ENCODE results near the gene PCBP3.
"Not testable (repeated sequence)": the region's sequence is repeated elsewhere in the genome, so short reads cannot be mapped to it uniquely, and the experiment has no call there.

Gene PCBP3

GRCh38 chr21:45893740-45894449 lies 250.4 kb downstream of the PCBP3 start:
- no peak for DNase-seq (ENCODE audit: extremely low read depth, low read depth)
- no peak overlapping the region for H3K4me3 ChIP-seq (replicated peaks; ENCODE audit: low read depth, low read length)
- TF ChIP-seq CTCF (IDR thresholded peaks at IDR 0.05; ENCODE audit: low read depth, low read length, missing control alignments), result no peak

- DNase-seq (ENCODE audit: extremely low read depth, low read depth), result peak; percentile 22
- no peak for TF ChIP-seq CTCF (IDR thresholded peaks at IDR 0.05; ENCODE audit: low read depth, low read length, missing control alignments)
- H3K4me3 ChIP-seq (replicated peaks; ENCODE audit: low read depth, low read length), result no peak overlapping the region
Measured at GRCh38 chr21:45894450-45894825, 250.9 kb downstream of the PCBP3 start.

GRCh38 chr21:45894906-45895777 lies 251.6 kb downstream of the PCBP3 start:
- no peak overlapping the region for H3K4me3 ChIP-seq (replicated peaks; ENCODE audit: low read depth, low read length)
- TF ChIP-seq CTCF (IDR thresholded peaks at IDR 0.05; ENCODE audit: low read depth, low read length, missing control alignments), result no peak
- no peak for DNase-seq (ENCODE audit: extremely low read depth, low read depth)

- no peak for TF ChIP-seq CTCF (IDR thresholded peaks at IDR 0.05; ENCODE audit: low read depth, low read length, missing control alignments)
- DNase-seq (ENCODE audit: extremely low read depth, low read depth), result no peak
- no peak overlapping the region for H3K4me3 ChIP-seq (replicated peaks; ENCODE audit: low read depth, low read length)
Measured at GRCh38 chr21:45895778-45896370, 252.3 kb downstream of the PCBP3 start.

- not testable (repeated sequence) for DNase-seq (ENCODE audit: extremely low read depth, low read depth)
Measured at GRCh38 chr21:45896431-45896830, 252.9 kb downstream of the PCBP3 start.

GRCh38 chr21:45897191-45898027 lies 253.9 kb downstream of the PCBP3 start:
- TF ChIP-seq CTCF (IDR thresholded peaks at IDR 0.05; ENCODE audit: low read depth, low read length, missing control alignments), result no peak
- DNase-seq (ENCODE audit: extremely low read depth, low read depth), result no peak
- no peak overlapping the region for H3K4me3 ChIP-seq (replicated peaks; ENCODE audit: low read depth, low read length)

More at GRCh38 chr21:45896431-45896830, 252.9 kb downstream of the PCBP3 start:
- H3K4me3 ChIP-seq (replicated peaks; ENCODE audit: low read depth, low read length), result not testable (repeated sequence)

Data from HFF-Myc (cell line).